ENCODE results near the gene ACOT9.

- TF ChIP-seq EZH2 (IDR thresholded peaks at IDR 0.05; ENCODE audit: low read length, unreplicated experiment), result no peak
- no peak for TF ChIP-seq EZH2phosphoT487 (IDR thresholded peaks at IDR 0.05; ENCODE audit: borderline replicate concordance, low read length)
Measured at GRCh38 chrX:23745786-23746185, 2.7 kb upstream of the ACOT9 start.

All from PC-3 (cell line).